Hematopoietic multipotent progenitor cell treated with erythropoietin and hydrocortisone succinate and interleukin-3 and kit ligand, for 17 days (in vitro differentiated cells): ENCODE measurements around the gene STAG1.
"Not testable (repeated sequence)": the region's sequence is repeated elsewhere in the genome, so short reads cannot be mapped to it uniquely, and the experiment has no call there.

Source experiments
- DNase-seq: peaks from one replicate; pipeline ENCODE4 v3.0.0-alpha.2; 2015; ENCODE audit warnings: low spot score

The STAG1 gene

DNA sequence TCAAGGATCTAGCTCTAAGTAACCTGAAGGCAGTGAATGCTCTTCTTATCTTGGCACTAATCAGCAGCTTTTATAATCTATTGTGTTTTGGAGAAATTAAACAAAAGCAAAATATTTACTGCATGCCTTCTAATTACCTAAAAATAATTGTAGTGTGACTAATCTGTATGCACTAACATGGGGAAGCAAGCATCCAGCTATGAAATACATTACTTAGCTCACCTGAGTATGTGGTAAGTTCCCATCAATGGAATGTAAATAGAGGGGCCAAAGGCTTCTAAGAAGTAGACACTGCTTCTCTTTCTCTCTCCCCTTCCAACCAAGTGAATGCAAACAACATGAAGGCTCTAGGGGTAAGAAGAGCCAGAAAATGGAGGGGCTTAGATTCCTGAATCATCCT, 165.6 kb downstream of the STAG1 start:
- DNase-seq = no peak

DNA sequence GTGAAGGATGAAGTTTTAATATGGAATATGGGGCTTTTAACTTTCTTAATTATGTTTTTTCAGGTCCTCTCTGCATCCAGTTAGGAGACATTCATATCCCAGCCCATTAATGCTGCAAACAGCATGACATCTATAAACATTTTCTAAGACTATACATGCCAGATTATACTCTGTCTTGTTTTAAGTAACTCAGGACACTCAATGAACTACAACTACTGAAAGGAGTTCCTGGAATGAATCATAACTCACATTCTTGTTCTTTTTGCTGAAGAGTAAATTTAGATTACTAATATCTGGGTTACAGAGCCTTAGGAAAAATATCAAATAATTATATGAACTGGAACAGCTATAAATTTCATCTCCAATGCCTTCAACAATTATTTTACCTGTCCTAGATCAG, 167.4 kb downstream of the STAG1 start:
- no peak for DNase-seq

DNA sequence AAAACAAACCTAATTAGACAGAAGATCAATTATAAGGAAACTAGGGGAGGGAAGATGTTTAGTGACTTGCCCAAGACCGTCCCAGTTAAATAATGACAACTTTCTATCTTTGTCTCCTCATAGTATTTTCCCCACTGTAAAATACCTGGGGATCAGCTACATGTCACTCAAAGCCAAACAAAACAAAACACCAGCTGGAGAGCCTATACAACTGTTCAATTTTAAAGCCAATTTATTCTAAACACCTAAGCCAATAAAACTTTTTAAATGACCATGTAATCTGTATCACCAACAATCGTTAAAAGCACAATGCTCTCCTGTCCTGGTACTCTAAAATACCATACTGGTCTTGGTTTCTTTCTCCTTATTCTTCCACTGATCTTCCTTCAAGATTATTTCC, 168.4 kb downstream of the STAG1 start:
- DNase-seq = no peak

DNA sequence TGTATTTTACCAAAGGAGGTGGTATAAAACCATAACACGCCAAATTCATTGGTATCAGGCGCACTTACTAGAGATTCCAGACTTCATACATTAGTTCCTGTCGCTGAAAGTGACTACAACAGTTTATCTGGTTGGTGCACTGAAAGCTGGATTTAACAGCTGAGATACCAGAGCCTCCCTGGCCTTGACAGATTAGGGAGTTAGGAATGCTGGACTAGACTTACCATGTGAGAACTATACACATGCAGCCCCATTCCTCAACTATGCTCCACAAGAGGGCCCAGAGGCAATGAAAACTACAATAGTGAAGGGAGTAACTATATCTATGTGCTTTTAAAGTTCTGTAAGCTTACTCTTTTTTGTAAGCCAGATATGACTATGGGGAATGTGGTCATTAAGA, 174.4 kb downstream of the STAG1 start:
- DNase-seq = no peak

DNA sequence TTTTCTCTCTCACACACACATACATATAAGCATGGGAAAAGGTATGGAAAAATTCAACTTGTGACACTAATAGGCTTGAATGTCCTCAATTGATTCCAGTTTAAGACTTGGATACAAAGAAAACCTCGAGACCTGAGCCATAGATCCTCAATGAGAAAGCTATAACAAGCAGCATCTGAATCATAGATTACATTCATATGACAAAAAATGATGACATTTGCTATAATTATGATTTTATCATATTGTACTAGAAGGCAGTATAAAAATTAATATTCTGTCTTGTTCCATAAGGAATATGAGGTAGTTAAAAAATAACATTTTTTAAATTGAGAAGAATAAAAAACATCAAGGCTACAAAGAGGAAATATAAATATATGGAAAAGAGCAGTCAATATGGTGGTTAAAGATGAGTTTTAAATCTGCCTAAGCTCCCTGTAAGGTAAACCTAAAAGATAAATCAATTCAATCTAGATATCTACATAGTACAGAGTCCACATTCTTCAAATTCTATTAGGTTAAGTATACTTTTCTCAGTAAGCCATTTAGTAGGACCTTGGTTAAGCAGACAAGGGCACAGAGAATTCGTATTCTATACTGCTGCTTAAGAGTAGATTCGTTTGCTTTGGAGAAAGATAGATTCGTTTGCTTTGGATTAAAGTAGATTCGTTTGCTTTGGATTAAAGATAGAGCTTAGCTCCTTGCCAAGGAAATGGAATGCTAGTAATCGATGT, 175.7 kb downstream of the STAG1 start:
- DNase-seq = no peak

DNA sequence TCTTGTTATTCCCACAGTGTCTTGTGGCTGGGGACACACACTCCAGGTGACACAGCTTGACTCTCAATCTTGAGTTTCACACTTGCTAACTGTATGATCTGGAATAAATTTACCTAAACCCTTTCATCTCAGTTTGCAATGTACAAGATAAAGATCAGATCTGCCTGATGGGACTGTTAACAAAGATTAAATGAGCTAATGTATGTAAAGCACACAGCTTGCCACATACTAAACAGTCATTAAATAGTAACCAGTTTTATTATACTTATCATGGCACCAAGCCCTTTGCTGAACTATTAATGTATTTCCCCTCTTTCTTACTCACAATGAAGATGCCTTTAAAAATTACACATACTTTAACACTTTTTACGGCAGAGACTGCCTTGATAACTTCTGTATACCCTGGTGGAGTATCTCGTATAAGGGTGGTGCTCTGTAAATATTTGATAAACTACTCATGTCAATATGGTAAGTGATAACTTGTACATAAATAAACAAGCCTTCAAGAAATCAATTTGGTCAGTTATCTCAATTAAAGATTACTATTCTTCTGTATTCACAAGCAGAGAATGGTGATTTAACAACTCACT, 184.5 kb downstream of the STAG1 start:
- DNase-seq = no peak

DNA sequence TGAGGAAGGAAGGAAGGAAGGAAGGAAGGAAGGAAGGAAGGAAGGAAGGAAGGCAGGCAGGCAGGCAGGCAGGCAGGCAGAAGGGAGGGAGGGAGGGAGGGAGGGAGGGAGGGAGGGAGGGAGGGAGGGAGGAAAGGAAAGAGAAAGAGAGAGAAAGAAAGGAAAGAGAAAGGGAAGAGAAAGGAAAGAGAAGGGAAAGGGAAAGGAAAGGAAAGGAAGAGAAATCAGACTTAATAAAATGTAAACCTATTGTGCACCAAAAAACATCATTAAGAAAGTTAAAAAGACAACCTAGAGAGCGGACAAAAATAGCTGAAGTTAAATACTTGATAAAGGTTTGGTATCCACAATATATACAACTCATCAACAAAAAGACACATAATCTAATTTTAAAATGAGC, 187.2 kb downstream of the STAG1 start:
- not testable (repeated sequence) for DNase-seq

DNA sequence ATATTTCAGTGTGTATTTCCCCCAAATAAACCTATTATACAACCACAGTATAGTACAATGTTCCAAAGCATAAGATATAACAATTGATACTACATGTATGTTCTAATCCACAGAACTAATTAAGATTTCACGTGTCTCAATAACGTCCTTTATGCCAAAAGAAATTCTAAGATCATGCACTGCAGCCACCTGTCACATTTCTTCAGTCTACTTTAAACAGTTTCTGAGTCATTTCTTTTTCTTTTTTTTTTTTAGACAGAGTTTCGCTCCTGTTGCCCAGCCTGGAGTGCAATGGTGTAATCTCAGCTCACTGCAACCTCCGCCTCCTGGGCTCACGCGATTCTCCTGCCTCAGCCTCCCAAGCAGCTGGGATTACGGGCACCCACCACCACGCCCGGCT, 190.2 kb downstream of the STAG1 start:
- DNase-seq = no peak

DNA sequence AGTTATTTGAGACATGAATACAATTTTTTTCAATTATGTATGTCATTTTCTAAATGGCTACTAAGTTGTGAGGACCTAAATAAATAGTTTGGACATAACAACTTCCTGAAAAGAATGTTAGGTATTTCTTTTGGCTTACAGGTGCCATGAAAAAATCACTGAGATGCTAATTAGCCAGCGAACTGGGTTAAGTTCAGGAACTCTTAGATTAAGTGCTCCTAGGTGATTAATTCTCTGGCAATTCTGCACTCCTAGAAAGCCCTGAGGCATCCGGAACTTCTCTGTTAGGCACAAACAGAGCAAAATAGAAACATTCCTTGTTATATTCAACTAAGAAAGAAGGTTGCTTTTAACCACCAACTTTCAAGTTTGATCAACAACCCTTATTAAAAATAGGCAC, 192.3 kb downstream of the STAG1 start:
- DNase-seq = no peak

DNA sequence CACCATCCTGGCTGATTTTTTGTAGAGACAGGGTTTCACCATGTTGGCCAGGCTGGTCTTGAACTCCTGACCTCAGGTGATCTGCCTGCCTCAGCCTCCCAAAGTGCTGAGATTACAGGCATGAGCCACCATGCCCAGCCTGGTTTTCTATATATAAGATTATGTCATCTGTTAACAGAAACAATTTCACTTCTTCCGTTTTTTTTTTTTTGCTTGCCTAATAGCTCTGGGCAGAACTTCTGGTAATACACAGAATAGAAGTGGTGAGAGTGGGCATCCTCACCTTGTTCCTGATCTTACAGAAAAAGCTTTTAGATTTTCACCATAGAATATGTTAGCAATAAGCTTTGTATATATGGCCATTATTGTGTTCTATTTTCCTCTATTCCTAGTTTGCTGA, 202.7 kb downstream of the STAG1 start:
- not testable (repeated sequence) for DNase-seq

DNA sequence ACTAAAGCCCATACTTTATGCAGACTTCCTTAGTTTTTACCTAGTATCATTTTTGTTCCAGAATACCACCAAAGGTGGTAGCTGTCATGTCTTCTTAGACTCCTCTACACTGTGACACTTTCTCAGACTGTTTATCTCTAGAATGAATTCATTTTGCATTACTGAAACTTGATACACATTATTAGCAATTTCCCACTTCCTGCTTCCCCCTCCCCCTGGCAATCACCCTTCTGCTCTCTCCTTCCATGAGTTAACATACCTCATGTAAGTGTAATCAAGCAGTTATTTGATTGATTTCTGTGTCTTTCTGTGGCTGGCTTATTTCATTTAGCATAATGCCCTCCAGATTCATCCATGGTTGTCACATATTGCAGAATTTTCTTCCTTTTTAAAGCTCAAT, 204.9 kb downstream of the STAG1 start:
- no peak for DNase-seq

DNA sequence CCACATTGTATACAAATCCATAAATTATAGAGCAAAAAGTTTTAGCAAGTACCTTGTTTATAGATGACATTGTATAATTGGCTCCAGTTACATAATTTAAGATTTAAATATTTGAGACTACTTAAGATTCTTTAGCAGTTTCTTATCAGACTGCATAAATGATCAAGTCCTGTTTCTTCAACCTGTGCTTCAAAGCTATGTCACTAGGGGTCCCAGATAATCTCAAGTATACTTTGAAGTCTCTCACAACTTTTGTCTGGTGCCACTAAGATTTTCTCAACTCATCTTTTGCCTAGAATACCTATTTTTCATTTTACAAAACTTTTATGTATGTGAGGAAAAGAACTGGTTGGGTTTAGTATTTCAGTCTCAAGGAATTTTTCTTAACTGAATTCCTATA, 205.5 kb downstream of the STAG1 start:
- no peak for DNase-seq

DNA sequence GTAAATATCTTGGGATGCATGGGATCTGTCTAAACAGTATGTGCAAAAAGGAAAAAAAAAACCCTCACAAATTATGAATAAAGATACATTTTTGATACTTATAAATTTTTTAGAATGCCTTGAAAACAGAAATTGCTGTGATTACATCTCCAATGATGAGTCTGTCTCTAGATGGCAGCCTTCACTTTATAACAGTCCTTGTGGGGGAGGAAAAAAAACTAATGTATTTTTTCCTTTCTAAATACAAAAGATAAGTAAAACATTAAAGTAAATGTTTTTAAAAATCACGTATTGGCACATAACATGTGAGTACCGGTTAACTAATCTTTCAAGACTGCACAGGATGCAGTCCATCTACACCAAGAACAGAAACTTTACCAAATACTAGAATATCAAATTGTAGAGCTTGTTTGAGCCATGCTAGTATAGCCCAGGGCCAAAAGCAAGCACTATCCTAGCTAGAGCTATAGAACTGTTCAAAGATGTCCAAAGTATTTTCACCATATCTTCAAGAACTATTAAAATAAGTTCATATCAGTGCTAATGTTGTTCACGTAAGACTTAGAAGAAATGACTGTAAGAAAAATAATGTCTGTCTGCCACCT, 206.4 kb downstream of the STAG1 start:
- DNase-seq = no peak

DNA sequence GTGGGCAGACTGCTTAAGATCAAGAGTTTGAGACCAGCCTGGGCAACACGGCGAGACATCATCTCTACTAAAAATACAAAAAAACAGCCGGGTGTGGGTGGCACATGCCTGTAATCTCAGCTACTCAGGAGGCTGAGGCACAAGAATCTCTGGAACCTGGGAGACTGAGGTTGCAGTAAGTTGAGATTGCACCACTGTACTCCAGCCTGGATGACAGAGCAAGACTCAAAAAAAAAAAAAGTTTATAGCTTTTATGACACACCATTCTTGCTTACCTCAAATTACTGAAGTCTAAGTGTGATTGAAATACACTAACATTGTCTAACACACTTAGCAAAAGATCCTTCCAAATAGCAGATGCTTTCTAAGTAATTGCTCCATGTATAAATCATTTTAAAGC, 207.6 kb downstream of the STAG1 start:
- no peak for DNase-seq

DNA sequence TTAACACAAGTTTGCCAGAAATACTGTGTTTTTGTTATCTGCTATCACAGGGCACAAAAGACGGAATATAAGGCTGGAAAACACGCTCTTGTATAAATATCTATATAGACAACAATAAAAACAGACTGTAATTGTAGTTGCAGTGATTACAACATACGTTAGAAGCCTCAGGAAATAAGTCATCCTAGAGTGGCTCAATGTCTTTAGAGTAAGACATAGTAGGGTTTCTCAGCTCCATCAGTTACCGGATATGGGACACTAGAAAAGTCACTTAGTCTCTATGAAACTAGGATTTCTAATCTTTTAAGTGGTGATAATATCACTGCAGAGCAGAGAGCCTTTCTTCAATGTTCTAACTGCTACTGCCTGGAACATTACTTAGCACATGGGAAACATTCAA, 208.8 kb downstream of the STAG1 start:
- no peak for DNase-seq

DNA sequence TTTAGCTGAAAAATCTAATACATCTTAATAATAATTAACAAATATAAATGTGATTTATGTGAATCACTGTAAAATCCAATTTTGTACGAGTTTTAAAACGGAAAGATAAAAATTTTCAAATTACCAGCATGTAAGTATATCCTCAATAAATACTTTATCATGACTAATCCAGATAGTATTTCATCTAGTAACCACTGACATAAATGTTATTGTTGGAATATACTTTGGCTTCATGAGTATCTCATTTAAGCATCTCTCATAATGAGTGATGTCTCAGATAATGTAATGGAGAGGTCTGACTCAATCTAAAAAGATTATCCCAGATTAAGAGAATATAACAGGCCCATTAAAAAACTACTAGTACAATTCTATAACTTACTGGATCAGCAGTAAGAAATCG, 216.3 kb downstream of the STAG1 start:
- DNase-seq = no peak

DNA sequence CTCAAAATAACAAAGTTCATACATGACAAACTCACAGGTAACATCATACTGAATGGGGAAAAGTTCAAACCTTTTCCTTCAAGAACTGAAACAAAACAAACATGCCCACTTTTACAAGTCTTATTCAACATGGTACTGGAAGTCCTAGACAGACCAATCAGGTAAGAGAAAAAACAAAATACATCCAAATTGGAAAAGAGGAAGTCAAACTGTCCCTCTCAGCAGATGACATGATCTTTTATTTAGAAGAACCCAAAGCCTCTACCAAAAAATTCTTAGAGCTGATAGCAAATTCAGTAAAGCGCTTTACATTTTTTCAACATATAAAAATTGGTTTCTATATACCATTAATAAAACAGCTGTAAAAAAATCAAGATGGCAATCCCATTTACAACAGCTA, 219.4 kb downstream of the STAG1 start:
- DNase-seq = no peak

DNA sequence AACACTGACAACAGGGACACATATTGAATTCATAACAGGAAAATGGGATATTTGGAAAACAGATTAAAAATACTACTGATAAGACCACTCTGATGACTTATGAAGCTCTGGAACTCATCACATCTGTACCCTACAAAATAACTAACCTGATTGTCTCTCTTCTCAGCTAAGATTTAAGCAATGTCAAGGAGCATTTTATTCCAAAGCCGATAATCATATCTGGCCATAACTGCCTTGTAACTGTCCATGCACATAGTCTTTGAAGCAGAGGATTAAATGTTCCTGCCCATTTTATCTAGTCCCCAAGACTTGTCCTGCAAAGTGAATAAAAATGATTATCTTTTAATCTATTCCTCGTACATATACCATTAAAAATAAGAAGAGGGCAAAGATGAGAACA, 234.1 kb downstream of the STAG1 start:
- DNase-seq = no peak

DNA sequence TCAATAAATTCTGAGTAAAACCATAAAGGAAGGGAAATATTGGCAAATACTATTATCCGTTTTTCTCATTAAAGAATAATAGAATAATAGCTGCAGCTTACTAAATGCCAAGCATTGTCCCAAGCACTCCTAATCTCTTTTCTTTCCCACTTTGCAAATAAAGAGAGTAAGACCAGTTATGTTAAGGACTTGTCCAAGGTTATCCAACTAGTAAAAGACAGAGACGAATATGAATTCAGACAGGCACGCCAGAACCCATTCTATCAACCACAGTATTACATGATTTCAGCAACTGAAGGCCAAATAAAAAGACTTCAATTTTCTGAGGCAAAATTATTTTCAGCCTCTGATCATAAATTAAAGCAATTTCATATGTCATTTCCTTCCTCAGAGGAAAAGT, 235.5 kb downstream of the STAG1 start:
- DNase-seq = no peak

DNA sequence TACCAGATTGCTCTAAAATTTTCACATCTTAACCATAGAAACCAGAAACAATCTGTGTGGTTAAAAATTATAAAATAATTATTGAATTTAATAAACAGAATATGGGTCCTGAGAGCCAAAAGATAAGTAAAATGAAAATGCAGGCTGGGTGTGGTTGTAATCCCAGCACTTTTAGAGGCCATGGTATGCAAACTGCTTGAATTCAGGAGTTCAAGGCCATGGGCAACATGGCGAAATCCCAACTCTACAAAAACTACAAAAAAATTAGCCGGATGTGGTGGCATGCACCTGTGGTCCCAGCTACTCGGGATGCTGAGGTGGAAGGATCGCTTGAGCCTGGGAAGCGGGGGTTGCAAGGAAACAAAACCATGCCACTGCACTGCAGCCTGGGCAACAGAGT, 236.1 kb downstream of the STAG1 start:
- no peak for DNase-seq

DNA sequence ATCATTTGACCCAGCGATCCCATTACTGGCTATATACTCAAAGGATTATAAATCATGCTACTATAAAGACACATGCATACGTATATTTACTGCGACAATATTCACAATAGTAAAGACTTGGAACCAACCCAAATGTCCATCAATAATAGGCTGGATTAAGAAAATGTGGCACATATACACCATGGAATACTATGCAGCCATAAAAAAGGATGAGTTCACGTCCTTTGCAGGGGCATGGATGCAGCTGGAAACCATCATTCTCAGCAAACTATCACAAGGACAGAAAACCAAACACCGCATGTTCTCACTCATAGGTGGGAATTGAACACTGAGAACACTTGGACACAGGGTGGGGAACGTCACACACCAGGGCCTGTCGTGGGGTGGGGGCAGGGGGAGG, 237.6 kb downstream of the STAG1 start:
- DNase-seq = not testable (repeated sequence)

DNA sequence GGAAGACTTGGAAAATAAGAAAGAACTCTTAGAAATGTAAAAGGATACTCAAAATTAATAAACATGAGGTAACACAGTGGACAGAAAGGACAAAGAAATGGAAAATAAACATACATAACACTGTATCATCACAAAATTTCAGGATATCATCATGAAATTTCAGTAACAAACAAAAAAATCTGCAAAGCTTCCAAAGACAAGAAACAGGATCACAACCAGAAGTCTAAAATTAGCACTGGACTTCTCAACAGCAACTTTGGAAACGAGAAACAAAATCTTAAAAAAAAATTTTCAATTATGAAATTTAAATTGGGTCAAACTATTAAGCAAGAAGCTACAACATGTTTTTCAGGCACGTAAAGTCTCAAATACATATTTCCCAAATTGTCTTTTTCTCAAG, 238.8 kb downstream of the STAG1 start:
- DNase-seq = no peak

DNA sequence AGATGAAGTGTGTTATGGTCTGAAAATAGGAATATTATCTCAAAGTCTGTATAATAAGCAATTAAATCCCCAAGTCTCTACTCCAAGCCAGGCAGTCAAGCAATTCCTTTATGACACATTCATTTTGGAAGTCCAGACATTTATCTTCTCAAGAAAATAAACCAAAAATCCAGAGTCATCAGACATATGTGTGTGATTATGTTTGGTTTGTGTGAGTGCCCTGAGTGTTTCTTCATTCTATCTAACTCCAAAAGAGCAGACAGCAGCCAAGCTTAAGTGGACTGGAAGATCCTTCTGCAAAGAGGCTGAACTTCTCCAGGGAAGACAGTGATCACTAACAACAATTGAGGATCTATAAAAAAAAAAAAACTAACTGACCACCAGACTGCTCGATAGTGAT, 239.8 kb downstream of the STAG1 start:
- DNase-seq = no peak

DNA sequence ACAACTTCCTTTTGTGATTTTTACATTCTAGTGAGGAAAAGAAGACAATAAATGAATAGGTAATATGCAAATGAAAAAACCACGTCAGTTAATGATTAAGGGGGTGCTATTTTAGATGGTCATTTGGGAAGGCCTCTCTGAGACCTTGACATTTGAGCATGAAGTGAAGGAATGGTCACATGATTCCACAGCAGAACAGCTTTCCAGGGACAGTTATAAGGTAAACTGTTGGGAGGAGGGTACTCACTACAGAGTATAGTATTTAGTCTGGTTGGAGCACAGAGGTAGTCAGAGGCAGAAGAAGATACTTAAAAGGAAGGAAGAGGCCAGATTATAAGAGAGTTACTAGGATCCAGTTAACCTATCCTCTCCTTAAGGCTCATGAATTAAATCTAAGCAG, 246.5 kb downstream of the STAG1 start:
- DNase-seq = no peak
